ENCODE measurements around the gene PTMA. TPM values are rescaled to one million over a fixed set of nuclear protein-coding genes. Genes with fewer than 3 reads are reported as not detected.

PTMA gene
- total RNA-seq, 1 donor from 2014 or later, result 745 TPM

- peaks cover 6 to 25% of the 10 kb centered on the region in 2 donors for H3K4me1 ChIP-seq
- no peaks in the 10 kb centered on the region for H3K27me3 ChIP-seq
- no peaks in the 10 kb centered on the region for H3K36me3 ChIP-seq
- peak overlapping the region; percentile 99 to 100 for H3K27ac ChIP-seq
- H3K9me3 ChIP-seq, result no peaks in the 10 kb centered on the region
- DNase-seq (ENCODE audit: low spot score in 2 of 2), result no peak
- H3K4me3 ChIP-seq, result peak overlapping the region; percentile 37 to 63
- TF ChIP-seq, protein P1, sequence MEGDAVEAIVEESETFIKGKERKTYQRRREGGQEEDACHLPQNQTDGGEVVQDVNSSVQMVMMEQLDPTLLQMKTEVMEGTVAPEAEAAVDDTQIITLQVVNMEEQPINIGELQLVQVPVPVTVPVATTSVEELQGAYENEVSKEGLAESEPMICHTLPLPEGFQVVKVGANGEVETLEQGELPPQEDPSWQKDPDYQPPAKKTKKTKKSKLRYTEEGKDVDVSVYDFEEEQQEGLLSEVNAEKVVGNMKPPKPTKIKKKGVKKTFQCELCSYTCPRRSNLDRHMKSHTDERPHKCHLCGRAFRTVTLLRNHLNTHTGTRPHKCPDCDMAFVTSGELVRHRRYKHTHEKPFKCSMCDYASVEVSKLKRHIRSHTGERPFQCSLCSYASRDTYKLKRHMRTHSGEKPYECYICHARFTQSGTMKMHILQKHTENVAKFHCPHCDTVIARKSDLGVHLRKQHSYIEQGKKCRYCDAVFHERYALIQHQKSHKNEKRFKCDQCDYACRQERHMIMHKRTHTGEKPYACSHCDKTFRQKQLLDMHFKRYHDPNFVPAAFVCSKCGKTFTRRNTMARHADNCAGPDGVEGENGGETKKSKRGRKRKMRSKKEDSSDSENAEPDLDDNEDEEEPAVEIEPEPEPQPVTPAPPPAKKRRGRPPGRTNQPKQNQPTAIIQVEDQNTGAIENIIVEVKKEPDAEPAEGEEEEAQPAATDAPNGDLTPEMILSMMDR (IDR thresholded peaks at IDR 0.05), result no peak
- intact Hi-C loops (cut with DNase I), result loop anchor here (1.0 kb wide), 3 partner anchors 20 to 48 kb away; partner anchors contain the start of gene PTMA
Measured at GRCh38 chr2:231662811-231663457, 45.4 kb upstream of the PTMA start.

DNA sequence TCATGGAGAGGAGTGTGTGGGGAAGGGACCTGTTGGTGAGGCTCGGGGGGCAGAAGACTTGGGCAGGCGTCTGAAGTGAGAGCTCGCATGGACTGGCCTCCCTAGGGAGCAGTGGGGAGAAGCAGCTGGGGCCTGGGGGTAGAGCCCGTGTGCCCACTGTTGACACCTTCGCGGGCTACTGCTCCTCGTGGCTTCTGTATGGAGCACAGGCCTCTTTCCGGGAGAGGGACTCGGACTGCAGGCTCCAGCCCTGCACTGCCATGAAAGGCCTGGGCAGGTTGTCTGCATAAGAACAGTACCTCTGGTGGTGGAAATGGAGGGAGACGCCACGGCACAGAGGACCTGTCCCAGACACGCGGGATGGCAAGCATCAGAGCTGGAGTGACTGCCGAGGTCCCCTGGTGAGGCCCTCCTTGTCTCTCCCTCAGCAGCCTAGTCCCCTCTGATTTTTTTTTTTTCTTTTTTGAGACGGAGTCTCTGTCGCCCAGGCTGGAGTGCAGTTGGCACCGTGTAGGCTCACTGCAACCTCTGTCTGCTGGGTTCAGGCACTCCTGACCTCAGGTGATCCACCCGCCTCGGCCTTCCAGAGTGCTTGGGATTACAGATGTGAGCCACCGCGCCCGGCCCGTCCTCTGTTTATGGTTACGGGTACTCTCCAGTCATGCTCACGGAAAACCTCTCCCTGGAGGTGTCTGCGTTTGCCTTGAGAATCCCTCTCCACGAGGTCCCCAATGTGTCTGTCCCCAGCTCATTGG is 44.7 kb upstream of the PTMA start:
- no peak for DNase-seq (ENCODE audit: low spot score in 2 of 2)
- Histone ChIP-seq H3K27me3 (no peaks in the 10 kb centered on the region), H3K27ac (peak overlapping the region; percentile 99 to 100), H3K9me3 (no peaks in the 10 kb centered on the region), H3K36me3 (no peaks in the 10 kb centered on the region), H3K4me1 (peaks cover 6 to 27% of the 10 kb centered on the region in 2 donors), H3K4me3 (no peak overlapping the region)
- intact Hi-C loops (cut with DNase I), result no loop called here
- TF ChIP-seq, protein P1 (IDR thresholded peaks at IDR 0.05), result no peak

GRCh38 chr2:231664727-231665126 is 43.6 kb upstream of the PTMA start:
- H3K27me3 ChIP-seq, result no peaks in the 10 kb centered on the region
- TF ChIP-seq, protein P1 (IDR thresholded peaks at IDR 0.05), result no peak
- no peaks in the 10 kb centered on the region for H3K36me3 ChIP-seq
- peaks cover 6 to 27% of the 10 kb centered on the region in 2 donors for H3K4me1 ChIP-seq
- no peak for DNase-seq (ENCODE audit: low spot score in 2 of 2)
- no peaks in the 10 kb centered on the region for H3K9me3 ChIP-seq
- intact Hi-C loops (cut with DNase I), result no loop called here
- H3K27ac ChIP-seq, result peak overlapping the region; percentile 99 to 100
- H3K4me3 ChIP-seq, result no peak overlapping the region

DNA sequence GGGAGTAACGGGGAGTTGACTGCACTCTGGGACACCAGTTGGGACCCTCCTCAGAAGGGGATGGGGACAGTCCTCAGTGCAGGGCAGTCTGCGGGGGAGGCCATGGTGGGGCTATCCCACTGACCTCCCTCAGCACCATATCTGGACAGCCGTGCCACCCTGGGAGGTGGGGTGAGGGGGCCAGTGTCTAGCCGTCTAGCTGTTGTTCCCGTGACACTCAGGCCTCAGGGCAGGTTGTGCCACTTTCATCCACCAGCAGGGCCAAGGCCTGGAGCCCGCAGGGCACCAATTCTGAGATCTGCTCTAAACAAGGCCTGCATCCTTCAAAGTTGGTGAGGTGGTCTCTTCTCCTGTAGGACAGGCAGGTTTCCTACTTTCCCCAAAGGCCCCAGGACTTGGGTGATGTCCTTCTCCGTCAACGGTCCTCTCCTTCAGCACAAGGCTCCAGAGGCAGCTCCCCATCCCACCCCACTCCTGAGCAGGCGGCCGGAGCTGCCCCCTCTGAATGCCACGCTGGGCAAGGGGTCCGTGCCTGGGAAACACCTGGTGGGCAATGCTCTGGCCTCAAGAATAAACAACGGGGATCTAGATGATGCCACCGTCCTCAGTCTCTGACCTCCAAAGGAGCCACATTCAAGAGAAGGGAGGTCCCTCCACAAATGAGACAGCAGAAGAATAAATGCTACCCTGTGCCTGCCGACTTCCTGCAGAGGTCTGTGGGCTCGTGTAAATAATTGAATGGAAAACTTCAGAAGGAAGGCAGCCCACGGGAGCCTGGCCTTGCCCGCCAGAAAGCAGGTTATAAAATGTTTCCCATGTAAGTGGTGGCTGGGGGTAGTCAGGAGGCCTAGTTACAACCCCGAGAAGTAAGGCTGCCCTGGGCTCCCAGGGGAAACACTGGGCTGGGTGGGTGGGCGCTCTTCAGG is 42.8 kb upstream of the PTMA start:
- TF ChIP-seq, protein P1 (IDR thresholded peaks at IDR 0.05), result no peak
- no peaks in the 10 kb centered on the region for H3K9me3 ChIP-seq
- no peaks in the 10 kb centered on the region for H3K27me3 ChIP-seq
- no peak for DNase-seq (ENCODE audit: low spot score in 2 of 2)
- H3K27ac ChIP-seq, result peak overlapping the region; percentile 99 to 100
- intact Hi-C loops (cut with DNase I), result loop anchor here (1.0 to 2.0 kb wide), 4 partner anchors 23 to 61 kb away; partner anchors contain the start of gene PTMA
- peak overlapping the region; percentile 57 to 68 for H3K4me3 ChIP-seq
- H3K36me3 ChIP-seq, result no peaks in the 10 kb centered on the region
- H3K4me1 ChIP-seq, result peaks cover 6 to 27% of the 10 kb centered on the region in 2 donors

Data from ascending aorta (tissue), 2 donors.